ENCODE measurements around the gene CNIH3.

GRCh38 chr1:224569276-224569675, 46.8 kb upstream of the CNIH3 start:
- TF ChIP-seq CTCF (IDR thresholded peaks at IDR 0.05 in 2 of 3, conservative IDR thresholded peaks at IDR 0.05 in 1 of 3; ENCODE audit: control insufficient read depth in 2 of 3, extremely low read depth in 1 of 3, insufficient read depth in 1 of 3, low read depth in 3 of 3, low read length in 3 of 3) (no peak), ZNF274 (IDR thresholded peaks at IDR 0.05; ENCODE audit: insufficient read depth, insufficient read length) (no peak), ATF7 (IDR thresholded peaks at IDR 0.05; ENCODE audit: low read depth) (no peak), POLR2AphosphoS5 (IDR thresholded peaks at IDR 0.05; ENCODE audit: low read length) (no peak), SPI1 (IDR thresholded peaks at IDR 0.05; ENCODE audit: borderline replicate concordance, insufficient read depth, low read depth, low read length) (no peak), EP300 (IDR thresholded peaks at IDR 0.05; ENCODE audit: borderline replicate concordance in 1 of 2, control insufficient read depth in 1 of 2, low read depth in 2 of 2, low read length in 2 of 2) (no peak), SUZ12 (IDR thresholded peaks at IDR 0.05; ENCODE audit: unreplicated experiment) (no peak), POLR2A (IDR thresholded peaks at IDR 0.05; ENCODE audit: low read depth, low read length) (no peak), MLLT1 (IDR thresholded peaks at IDR 0.05) (no peak), RELB (IDR thresholded peaks at IDR 0.05; ENCODE audit: low read depth) (no peak), BCL11A (IDR thresholded peaks at IDR 0.05; ENCODE audit: low read depth, low read length) (no peak), SMC3 (IDR thresholded peaks at IDR 0.05; ENCODE audit: borderline replicate concordance, low read length) (no peak), ZNF24 (IDR thresholded peaks at IDR 0.05) (no peak), RCOR1 (conservative IDR thresholded peaks at IDR 0.05; ENCODE audit: low read depth, low read length) (no peak)

Measured in GM12878 (cell line).